NCI-H2107 (cell line): Measurements from ENCODE around the gene FGD5.

Experiments used
- DNase-seq: peaks from one replicate; lab custom pipeline; 2025; lab: John Stamatoyannopoulos, UW

FGD5 gene

GRCh38 chr3:14906355-14906971 is 87.7 kb downstream of the FGD5 start:
- no peak for DNase-seq

GRCh38 chr3:14907043-14907966 is 88.5 kb downstream of the FGD5 start:
- DNase-seq: no peak

DNA sequence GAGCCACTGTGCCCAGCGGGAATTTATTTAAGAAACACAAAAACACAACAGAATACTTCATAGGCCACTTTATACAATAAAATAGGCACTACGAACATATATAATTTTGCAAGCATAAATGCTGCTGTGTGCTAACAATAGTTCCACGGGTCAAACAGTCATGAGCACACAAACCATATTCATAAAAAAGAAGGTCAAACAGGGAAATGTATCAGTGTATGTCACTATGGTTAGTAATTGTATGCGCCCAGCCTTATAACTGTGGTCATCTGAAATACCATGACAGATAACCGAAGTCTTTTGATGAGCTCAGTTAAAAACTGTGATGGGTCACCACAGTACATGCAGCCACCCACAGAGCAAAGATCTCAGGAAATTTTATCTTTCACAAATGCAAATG is 90.5 kb downstream of the FGD5 start:
- DNase-seq: no peak

- DNase-seq: no peak
These were observed 92.9 kb downstream of the FGD5 start for GRCh38 chr3:14911651-14912050.

DNA sequence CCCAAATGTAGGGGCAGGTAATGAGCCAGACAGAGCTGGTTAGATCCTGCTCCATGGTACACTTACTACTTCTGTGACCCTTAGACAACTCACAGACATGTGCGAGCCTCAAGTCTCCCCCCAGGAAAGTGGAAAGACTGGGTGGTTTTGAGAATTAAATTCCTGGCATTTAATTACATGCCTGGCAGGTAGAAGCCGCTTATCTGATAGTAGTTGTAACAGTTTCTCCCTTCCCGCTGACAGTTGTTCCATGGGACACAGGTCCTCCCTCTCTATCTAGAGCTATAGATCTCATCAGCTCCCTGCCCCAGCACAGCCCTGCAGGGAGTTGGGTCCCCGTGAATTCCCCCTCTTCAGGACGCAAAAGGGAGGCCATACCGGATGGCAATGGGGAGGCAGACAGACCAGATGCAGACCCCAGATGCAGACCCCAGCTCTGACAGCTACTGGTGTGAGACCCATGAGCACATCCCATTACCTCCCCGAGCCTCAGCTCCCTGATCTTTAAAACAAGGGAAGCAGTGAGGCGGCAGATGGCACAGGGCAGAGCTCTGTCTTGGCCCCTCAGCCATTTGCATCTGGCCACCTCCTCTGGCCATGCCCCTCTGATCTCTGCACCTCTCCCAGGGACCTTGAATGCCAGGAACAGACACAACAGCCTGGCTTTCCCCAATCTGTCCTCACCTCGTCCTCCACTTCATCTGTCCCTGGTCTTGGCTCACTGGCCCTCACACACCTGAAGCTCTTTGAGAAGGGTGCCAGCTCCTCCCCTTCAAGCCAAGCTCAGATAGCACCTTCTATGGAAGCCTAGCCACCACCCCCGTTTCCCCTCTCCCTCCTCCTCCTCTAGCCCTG is 94.5 kb downstream of the FGD5 start:
- no peak for DNase-seq

GRCh38 chr3:14913926-14914778 is 95.4 kb downstream of the FGD5 start:
- DNase-seq: no peak

- no peak for DNase-seq
These were observed 96.0 kb downstream of the FGD5 start for GRCh38 chr3:14914779-14915117.

- DNase-seq: no peak
These were observed 97.0 kb downstream of the FGD5 start for GRCh38 chr3:14915636-14916222.

GRCh38 chr3:14918356-14918860 is 99.6 kb downstream of the FGD5 start:
- no peak for DNase-seq

GRCh38 chr3:14920536-14920935 is 101.8 kb downstream of the FGD5 start:
- no peak for DNase-seq

- peak; percentile 72 for DNase-seq
These were observed 102.4 kb downstream of the FGD5 start for GRCh38 chr3:14921034-14921616.

DNA sequence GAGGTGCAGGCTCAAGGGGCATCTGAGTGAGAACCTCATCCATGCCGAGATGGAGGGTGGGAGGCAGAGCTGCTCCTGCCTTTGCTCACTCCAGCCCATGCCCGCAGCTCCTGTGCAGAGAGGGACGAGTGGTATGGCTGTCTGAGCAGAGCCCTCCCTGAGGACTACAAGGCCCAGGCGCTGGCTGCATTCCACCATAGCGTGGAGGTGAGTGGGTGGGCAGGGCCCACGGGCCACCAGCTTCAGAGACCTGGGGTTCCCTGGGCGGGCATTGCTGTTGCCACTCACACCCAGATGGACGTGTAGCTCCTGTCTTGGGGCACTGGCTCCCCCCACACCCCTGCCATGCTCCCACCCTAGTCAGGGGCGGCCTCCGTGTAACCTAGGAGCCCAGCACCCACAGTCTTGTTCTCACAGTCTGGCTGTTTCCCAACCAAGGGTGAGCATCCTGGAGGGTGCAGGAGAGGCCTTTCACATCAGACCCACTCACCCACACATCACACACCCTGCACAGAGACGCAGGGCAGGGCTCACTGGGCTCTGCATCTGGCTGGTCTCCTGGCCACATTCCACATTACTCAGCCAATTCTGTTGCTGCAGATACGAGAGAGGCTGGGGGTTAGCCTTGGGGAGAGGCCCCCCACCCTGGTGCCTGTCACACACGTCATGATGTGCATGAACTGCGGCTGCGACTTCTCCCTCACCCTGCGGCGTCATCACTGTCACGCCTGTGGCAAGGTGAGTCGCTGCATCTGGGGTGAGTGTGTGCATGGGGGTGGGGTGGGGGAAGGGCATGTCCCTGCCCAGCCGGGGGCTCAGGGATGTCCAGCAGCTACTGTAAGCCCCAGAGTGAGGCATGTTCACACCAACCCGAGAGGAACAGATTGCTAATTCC is 103.3 kb downstream of the FGD5 start:
- no peak for DNase-seq

- DNase-seq: no peak
These were observed 104.1 kb downstream of the FGD5 start for GRCh38 chr3:14922863-14923262.

DNA sequence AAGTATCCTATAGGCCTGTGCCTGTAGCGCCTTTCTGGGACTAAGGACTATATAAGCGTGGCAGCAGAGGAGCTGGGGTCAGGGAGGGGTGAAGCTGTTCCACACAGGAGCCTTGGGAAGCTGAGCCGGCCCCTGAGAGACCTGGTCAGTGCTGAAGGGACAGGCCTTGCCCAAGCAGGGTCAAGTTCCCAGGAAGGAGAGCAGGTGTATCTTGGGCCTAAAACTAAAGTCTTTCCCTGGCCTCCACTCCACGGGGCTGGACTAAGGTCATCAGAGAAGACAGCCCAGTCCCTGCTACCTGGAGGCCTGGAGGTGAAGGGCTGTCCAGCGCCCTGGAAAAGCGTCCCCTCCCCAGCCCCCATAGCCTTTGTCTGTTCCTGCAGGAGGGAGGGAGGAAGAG is 104.7 kb downstream of the FGD5 start:
- DNase-seq: no peak

DNA sequence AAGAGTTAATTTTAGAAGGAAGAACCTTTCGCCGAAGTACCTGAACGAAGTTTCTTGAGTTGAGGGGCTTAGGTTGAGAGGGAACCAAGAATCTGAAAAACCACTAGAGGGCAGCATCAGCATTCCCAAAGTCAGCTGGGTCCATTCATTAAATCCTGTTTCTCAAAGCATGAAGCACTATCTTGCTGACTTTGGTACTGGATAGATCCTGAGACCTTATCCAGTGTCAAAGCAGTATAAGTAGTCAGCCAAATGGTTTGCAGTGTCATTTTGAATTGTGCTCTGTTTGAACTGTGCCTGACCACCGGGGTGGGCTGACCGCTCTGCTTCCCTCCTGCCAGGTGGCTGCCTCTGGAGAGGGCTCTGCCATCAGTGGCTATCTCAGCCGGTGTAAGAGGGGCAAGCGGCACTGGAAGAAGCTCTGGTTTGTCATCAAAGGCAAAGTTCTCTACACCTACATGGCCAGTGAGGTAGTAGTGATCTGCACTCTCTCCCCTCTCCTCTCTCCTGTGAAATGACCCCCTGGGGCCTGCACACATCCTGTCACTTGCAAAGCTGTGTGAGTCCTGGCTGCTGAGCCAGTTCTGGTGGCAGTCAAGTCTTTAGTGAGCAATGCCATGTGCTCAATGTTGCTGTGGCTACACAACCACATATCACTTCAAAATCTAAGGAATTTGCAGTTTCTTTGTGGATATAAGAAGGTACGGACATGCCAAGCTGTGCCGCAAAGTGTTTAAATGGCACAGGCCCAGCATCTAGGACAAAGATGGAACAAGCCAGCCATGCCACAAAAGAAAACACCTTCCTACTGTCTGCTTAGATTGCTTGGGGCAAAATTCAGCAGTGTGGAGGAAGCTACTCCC is 107.2 kb downstream of the FGD5 start:
- DNase-seq: no peak

DNA sequence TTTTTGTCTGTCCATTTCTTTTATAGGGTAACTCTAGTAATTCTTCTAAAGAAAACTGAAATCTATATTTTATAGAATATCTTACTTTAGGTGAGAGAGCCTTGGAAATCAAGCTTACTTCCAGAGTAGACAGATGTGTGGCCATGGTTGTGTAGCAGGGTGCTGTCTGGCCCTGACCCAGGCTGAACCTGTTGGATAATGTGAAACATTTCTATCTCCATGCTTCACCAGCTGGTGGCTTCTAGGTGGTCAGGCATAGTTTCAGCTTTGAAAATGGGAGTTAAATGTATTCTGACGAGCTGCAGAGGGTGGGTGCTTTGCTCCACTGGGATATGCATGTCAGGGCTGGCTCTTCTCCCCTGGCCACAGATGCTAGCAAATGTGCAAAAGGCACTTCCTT is 107.8 kb downstream of the FGD5 start:
- DNase-seq: no peak

DNA sequence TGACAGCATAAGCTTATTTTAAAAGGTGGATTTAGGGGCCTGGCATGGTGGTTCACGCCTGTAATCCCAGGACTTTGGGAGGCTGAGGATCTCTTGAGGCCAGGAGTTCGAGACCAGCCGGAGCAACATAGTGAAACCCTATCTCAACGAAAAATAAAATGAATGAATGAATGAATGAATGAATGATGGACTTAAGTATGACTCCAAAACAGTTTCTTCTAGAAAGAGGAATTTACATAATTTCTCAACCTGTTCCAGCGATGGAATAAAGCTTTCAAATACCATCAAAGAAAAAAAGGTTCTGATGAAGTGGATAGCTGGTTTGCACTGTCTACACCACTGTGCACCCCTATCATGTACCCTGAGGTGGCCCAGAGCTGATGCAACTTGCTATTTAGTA is 108.5 kb downstream of the FGD5 start:
- no peak for DNase-seq

DNA sequence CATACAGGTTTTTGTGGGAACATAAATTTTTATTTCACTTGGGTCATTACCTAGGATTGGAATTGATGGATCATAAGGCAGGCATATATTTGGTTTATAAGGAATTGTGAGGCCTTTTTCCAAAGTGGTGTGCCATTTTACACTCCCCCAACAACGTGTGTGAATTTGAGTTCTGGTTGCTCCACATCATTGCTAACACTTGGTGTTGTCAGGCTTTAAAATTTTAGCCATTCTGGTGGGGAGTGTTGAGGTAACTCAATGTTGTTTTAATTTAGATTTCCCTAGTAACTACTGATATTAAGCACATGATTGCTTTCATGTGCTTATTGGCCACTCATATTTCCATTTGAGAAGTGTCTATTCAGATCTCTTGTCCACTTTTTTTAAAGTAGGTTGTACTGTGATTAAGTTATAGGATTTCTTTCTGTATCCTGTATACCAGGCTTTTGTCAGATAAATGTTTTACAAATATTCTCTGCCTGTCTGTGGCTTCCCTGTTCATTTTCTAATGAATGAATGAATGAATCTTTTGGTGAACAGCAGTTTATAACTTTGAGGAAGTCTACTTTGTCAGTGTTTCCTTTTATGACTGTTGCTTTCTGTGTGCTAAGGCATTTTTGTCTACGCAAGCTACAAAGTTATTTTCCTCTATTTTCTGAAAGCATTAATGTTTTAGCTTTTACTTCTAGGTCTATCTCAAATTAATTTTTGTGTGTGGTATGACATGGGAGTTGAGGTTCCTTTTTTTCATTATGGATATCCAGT is 110.7 kb downstream of the FGD5 start:
- DNase-seq: no peak
